ENCODE measurements around the gene GAB2. TPM values are rescaled to one million over a fixed set of nuclear protein-coding genes. Genes with fewer than 3 reads are reported as not detected.

The GAB2 gene
- total RNA-seq, 1 donor from 2014 or later: 65.8 TPM

DNA sequence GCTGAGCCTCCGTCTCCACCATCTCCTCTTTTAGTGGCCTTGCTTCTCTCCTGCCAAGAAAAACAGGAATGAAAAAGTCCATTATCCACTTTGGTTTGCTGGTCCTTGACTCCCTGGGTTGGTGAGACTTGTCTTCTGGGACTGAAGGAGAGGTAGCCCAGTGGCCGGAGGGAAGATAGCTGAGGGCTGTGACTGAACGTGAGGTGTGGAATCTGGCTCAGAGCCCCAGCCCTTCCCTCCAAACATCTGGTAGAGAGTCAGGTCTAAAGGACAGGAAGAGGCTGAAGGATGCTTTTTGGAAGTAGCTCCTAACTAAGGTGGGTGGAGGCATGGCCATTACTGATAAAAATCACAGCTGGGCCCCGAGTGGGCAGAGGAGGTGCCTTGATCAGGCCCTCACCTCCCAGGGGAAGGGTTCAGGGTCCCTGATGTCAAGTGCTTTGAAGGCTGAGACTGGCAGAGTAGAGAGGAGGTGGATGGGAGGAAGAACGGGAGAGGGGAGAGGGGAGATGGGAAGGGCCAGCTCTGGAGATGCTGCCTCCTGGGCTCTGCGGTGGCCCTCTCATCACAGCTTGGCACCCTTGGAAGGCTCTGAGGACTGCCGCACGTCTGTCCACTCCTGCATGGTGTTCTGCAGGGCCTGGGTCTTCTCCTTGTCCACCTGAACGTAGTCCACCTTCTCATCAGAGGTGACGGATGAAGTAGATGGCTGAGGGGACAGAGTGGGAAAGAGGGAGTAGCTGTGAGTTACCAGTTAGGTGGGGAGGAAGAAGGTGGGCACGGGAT lies 198.7 kb downstream of the GAB2 start:
- DNase-seq (no peak), ATAC-seq (no peak)
- Histone ChIP-seq H3K9me3 (no peaks in the 10 kb centered on the region), H3K4me3 (no peak overlapping the region), H3K27ac (no peak overlapping the region), H3K36me3 (peaks cover 96% of the 10 kb centered on the region), H3K27me3 (no peaks in the 10 kb centered on the region), H3K4me1 (no peaks in the 10 kb centered on the region)
- TF ChIP-seq, protein P1, sequence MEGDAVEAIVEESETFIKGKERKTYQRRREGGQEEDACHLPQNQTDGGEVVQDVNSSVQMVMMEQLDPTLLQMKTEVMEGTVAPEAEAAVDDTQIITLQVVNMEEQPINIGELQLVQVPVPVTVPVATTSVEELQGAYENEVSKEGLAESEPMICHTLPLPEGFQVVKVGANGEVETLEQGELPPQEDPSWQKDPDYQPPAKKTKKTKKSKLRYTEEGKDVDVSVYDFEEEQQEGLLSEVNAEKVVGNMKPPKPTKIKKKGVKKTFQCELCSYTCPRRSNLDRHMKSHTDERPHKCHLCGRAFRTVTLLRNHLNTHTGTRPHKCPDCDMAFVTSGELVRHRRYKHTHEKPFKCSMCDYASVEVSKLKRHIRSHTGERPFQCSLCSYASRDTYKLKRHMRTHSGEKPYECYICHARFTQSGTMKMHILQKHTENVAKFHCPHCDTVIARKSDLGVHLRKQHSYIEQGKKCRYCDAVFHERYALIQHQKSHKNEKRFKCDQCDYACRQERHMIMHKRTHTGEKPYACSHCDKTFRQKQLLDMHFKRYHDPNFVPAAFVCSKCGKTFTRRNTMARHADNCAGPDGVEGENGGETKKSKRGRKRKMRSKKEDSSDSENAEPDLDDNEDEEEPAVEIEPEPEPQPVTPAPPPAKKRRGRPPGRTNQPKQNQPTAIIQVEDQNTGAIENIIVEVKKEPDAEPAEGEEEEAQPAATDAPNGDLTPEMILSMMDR (IDR thresholded peaks at IDR 0.05): no peak
- intact Hi-C loops (cut with DNase I): no loop called here

DNA sequence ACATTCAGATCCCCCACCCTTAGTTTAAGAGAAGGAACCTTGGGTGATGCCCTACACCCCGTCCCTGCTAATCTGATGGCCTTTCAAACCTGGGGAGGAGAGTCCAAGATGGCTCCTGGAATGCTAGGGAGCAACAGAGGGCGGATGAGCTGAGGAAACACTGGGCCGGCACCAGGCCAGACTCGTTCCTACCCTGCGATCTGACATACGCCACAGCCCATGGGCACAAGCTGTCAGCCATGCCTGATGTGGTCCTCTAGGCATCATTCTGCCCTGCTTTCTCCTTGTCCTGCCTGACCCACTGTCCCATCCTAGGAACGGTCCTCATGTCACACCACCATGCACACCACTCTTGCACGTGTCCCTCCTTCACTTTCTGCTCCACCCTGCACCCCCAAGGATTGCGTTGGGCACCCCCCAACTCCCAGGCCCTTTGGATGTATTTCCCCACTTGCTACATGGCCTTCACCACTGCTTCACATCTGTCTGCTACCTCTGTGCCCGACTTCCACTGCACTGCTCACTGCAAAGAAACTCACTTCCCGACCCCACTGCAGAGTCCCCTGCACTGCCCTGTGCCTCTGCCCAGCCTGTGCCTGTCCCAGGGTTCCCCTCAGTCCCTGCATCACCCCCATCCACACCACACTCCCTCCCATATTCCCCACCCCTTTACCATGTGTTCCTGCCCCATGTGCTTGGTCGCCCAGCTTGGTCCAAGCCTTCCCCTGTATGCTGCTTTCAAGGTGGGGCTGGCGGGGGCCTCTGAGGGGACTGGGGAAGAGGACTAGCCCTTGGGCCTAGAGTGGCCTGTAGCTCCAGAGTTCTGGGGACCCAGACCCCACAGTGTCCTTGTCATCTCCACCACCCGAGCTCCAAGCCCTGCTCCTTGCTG lies 199.7 kb downstream of the GAB2 start:
- DNase-seq (no peak), ATAC-seq (no peak)
- Histone ChIP-seq H3K4me3 (no peak overlapping the region), H3K4me1 (no peaks in the 10 kb centered on the region), H3K9me3 (no peaks in the 10 kb centered on the region), H3K27me3 (no peaks in the 10 kb centered on the region), H3K27ac (no peak overlapping the region), H3K36me3 (peaks cover 90% of the 10 kb centered on the region)
- intact Hi-C loops (cut with DNase I): no loop called here
- TF ChIP-seq, protein P1 (IDR thresholded peaks at IDR 0.05): no peak

DNA sequence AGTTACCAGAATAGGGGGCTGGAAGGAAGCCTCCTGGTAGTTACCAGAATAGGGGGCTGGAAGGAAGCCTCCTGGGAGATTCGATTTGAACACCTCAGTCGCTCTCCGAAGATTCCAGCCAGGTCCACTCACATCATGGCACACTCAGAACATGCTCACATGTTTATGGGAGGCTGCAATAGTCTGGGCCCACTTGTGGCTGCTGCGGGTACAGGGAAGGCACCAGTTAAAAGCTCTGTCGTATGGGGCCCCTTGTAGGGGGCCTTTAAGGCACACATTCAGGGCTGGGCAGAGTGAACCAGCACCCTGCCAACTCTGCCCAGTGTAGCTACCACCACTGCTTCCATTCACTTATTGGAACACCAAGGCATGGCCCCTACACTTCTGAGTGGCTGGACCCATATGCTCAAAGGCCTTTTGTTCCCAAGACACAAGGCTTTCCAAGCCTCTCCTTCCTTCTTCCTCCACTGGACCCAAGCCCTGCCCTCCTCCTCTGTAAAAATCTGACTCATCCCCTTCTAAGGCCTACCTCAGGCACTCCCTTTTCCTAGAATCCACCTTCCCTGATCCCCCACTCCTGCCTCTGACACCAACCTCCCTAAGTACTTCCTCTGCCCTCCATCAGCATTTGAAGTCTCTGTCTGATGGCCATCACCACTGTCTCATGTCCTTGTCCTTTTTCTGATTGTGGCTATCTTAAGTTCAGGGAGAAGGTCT lies 200.9 kb downstream of the GAB2 start:
- intact Hi-C loops (cut with DNase I): no loop called here
- ATAC-seq: no peak

DNA sequence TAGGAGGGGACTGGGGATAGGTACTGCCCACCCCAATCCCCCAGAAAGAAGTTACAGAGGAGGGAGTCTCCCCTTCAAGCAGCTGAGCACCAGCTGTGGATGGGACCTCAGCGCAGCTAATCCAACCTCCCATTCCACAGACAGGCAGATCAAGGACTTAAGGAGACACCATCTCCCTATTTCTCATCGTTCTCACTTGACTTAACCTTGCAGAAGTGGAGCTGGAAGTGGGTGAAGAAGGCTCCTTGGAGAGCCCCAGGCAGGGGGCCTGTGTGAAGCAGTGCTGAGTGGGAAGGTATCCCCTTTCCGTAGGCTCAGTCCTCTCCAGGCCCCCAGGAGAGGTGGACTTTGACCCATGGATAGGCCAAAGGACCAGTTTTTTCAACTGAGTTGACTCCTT lies 201.6 kb downstream of the GAB2 start:
- Histone ChIP-seq H3K4me3 (no peak overlapping the region), H3K36me3 (peaks cover 72% of the 10 kb centered on the region), H3K9me3 (no peaks in the 10 kb centered on the region), H3K27me3 (no peaks in the 10 kb centered on the region), H3K27ac (no peak overlapping the region), H3K4me1 (no peaks in the 10 kb centered on the region)
- intact Hi-C loops (cut with DNase I): no loop called here
- DNase-seq (no peak), ATAC-seq (no peak)
- TF ChIP-seq, protein P1 (IDR thresholded peaks at IDR 0.05): no peak

More for the DNA sequence above, 200.9 kb downstream of the GAB2 start:
- Histone ChIP-seq H3K27me3 (no peaks in the 10 kb centered on the region), H3K4me1 (no peaks in the 10 kb centered on the region), H3K36me3 (peaks cover 79% of the 10 kb centered on the region), H3K27ac (no peak overlapping the region), H3K9me3 (no peaks in the 10 kb centered on the region), H3K4me3 (no peak overlapping the region)
- DNase-seq: no peak
- TF ChIP-seq, protein P1 (IDR thresholded peaks at IDR 0.05): no peak

DNA sequence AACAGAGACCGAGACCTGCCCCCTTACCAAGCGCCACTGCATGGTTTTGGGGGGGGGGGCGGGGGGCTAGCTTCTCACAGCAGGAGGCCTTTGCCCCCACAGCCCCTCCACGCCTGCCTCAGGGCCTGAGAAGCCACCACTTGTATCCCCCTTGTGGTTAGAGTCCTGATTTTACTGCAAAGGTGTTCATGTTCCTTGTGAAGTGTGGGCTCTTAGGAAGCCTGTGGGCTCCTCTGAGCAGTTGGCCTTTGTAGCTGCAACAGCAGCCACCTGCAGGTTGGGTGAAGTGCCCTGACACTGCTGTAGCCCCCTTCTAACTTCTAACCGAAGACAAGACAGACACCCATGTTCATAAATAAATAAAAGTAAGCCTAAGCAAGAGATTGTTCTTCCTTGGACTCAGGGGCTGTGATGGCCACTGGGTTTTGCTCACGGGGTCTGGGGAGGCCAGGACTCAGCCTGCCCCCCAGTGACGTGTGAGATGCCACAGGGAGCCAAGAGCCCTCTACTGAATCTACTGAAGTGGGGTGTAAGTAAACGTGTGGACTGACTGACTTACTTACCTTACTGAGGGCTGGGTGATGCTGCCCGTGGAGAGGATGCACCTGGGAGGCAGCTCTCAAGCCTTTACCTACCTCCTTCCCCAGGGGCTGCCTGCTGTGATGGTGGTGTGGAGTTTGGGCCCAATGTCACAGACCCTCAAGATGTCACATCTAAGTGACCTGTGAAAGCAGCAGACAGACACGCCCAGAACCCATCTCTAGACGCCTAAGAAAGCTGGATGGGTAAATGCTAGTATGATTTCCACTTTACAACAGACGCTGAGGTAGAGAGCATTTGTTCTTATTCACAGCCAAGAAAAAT lies 203.1 kb downstream of the GAB2 start:
- H3K36me3 ChIP-seq: peaks cover 69% of the 10 kb centered on the region

More for the DNA sequence above, 203.1 kb downstream of the GAB2 start:
- Histone ChIP-seq H3K4me3 (no peak overlapping the region), H3K9me3 (no peaks in the 10 kb centered on the region), H3K27ac (no peak overlapping the region), H3K4me1 (no peaks in the 10 kb centered on the region), H3K27me3 (no peaks in the 10 kb centered on the region)
- DNase-seq (no peak), ATAC-seq (no peak)
- TF ChIP-seq, protein P1 (IDR thresholded peaks at IDR 0.05): no peak
- intact Hi-C loops (cut with DNase I): no loop called here

Data from upper lobe of right lung (tissue), 1 donor.